Tibial nerve (tissue), 4 donors: ENCODE measurements around the gene THSD7B.

Experiments
- CTCF ChIP-seq, 5 experiments: fragments of 200-600 bp in 3 of 5; fragments of 450-650 bp in 2 of 5; sonication (generic) in 3 of 5; IDR thresholded peaks; one replicate each; pipeline ENCODE4 v1.5.1; 2016 to 2019; ENCODE audit warnings: antibody characterized with exemption in 5 of 5, mild to moderate bottlenecking in 3 of 5, moderate library complexity in 2 of 5
- EP300 ChIP-seq, 2 donors: sonication (generic); formaldehyde crosslinking; IDR thresholded peaks; one replicate each; pipeline ENCODE4 v1.6.1; 2017; ENCODE audit warnings: antibody characterized with exemption in 2 of 2, mild to moderate bottlenecking in 1 of 2
- POLR2A ChIP-seq, 2 donors: fragments of 450-650 bp; IDR thresholded peaks; one replicate each; pipeline ENCODE4 v1.6.1; 2017; ENCODE audit warnings: antibody characterized with exemption in 2 of 2, mild to moderate bottlenecking in 2 of 2, moderate library complexity in 2 of 2

GRCh38 chr2:137220438-137220993 lies 455.2 kb downstream of the THSD7B start:
- TF ChIP-seq CTCF (IDR thresholded peaks at IDR 0.05) (no peak), POLR2A (IDR thresholded peaks at IDR 0.05) (no peak), EP300 (IDR thresholded peaks at IDR 0.05) (no peak)
